Measurements from ENCODE around the gene FBXL16. TPM values are rescaled to one million over a fixed set of nuclear protein-coding genes. Genes with fewer than 3 reads are reported as not detected.

Gene FBXL16, protein sequence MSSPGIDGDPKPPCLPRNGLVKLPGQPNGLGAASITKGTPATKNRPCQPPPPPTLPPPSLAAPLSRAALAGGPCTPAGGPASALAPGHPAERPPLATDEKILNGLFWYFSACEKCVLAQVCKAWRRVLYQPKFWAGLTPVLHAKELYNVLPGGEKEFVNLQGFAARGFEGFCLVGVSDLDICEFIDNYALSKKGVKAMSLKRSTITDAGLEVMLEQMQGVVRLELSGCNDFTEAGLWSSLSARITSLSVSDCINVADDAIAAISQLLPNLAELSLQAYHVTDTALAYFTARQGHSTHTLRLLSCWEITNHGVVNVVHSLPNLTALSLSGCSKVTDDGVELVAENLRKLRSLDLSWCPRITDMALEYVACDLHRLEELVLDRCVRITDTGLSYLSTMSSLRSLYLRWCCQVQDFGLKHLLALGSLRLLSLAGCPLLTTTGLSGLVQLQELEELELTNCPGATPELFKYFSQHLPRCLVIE
- 0.20 and 0.22 TPM in 2 replicates for total RNA-seq (2016; rRNA removed; fragmentation: Illumina TruSeq; extraction: Trizol)
- 0.10 TPM in 1 of 2 replicates, not detected in the other for total RNA-seq (2016; cell fraction: cytosol; rRNA removed; fragmentation: Illumina TruSeq; extraction: Trizol; ENCODE audit: low read depth)
- total RNA-seq (2016; cell fraction: insoluble cytoplasmic fraction; rRNA removed; fragmentation: Illumina TruSeq; extraction: Trizol): 0.19 TPM in 1 of 2 replicates, not detected in the other
- total RNA-seq (2016; cell fraction: membrane; rRNA removed; fragmentation: Illumina TruSeq; extraction: Trizol): 0.10 and 0.22 TPM in 2 replicates
- 0.19 TPM in 1 of 2 replicates, not detected in the other for total RNA-seq (2016; cell fraction: nucleus; rRNA removed; fragmentation: Illumina TruSeq; extraction: Trizol)
- polyA plus RNA-seq (2011; rRNA removed): 2.0 and 2.2 TPM in 2 replicates
- polyA plus RNA-seq (2011; cell fraction: cytosol; rRNA removed): 1.6 and 3.1 TPM in 2 replicates
- polyA plus RNA-seq (2011; cell fraction: nucleus; rRNA removed): 4.4 and 5.3 TPM in 2 replicates
- polyA plus RNA-seq (2012): 2.8 and 5.8 TPM in 2 replicates
- polyA plus RNA-seq (2016; cell fraction: cytosol; fragmentation: Illumina TruSeq; extraction: Trizol; ENCODE audit: low read depth): 0.14 and 2.9 TPM in 2 replicates
- polyA plus RNA-seq (2016; cell fraction: insoluble cytoplasmic fraction; fragmentation: Illumina TruSeq; extraction: Trizol; ENCODE audit: low read depth): 0.45 and 0.64 TPM in 2 replicates
- 0.38 and 0.42 TPM in 2 replicates for polyA plus RNA-seq (2016; cell fraction: membrane; fragmentation: Illumina TruSeq; extraction: Trizol; ENCODE audit: low read depth)
- polyA plus RNA-seq (2016; cell fraction: nucleus; fragmentation: Illumina TruSeq; extraction: Trizol; ENCODE audit: insufficient read depth, low read depth): 0.35 and 0.36 TPM in 2 replicates
- polyA minus RNA-seq (2011; rRNA and poly(A)+ RNA removed; ENCODE audit: low replicate concordance): 4.1 and 8.8 TPM in 2 replicates
- 1.8 and 2.7 TPM in 2 replicates for polyA minus RNA-seq (2011; cell fraction: cytosol; rRNA and poly(A)+ RNA removed)
- 0.52 and 0.99 TPM in 2 replicates for polyA minus RNA-seq (2011; cell fraction: nucleus; rRNA and poly(A)+ RNA removed)
- percentile 14 among the genes with signal in this experiment for Bru-seq, nascent RNA
- BruChase-seq, experiment 1, labeled RNA remaining after a 6-hour chase: percentile 32 among the genes with signal in this experiment
- BruChase-seq, experiment 2, labeled RNA remaining after a 2-hour chase: percentile 20 among the genes with signal in this experiment
- long read RNA-seq, experiment 1: 0 reads
- long read RNA-seq, experiment 2, partial matches to known transcripts: 0 of 9 reads
- long read RNA-seq, experiment 2, other reads (novel, unspliced or antisense): 5 of 9 reads

DNA sequence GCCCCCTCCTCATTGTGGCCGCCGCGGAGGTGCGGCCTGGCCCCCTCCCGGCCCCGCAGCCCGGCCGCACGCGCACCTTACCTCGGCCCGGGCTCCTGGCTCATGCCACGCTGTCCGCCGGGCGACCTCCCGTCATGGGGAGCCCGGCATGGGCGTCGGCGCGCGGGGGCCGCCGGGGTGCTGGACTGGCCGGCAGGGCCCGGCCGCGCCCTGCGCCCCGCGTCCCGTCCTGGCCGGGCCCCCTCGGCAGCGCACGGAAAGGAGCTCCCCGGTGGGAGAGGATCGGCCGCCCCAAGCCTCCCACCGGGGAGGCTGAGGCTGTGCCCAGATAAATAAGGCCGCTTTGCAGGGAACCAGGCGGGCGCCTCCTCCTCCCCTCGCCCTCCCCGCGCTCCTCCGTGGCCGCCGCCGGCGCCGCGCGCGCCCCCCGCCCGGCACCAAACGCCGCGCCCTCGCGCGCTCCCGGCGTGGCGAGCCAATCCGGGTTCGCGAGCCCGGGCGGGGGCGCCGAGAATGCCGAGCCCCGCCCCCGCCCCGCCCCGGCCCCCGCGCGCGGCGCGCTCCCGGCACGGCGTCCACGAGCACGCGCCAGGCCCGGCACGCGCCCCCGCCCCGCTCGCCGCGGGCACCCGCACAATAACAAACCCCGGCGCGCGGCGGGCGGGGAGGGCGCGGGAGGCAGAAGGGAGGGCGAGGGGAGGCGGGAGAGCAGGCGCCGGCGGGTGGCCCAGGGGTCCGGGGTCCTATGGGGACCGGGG lies at the start of gene FBXL16:
Gene FBXL16, minus strand, starts transcription at position 371 of the 758 bp plus-strand sequence. CDS start 8,396 bp downstream, outside the sequence.
- no peak for FAIRE-seq
- no TSS peak for BruUV-seq (replicated peaks)
- intact Hi-C loops (cut with micrococcal nuclease; ENCODE audit: unreplicated experiment) (no loop called here), in situ Hi-C loops (cut with HindIII; ENCODE audit: extremely low pct_ligation_motif_present, low pct_unique_long_range_greater_than_20kb) (no loop called here)
- no peak for DNase-seq (ENCODE audit: low spot score)
- ChIA-PET POLR2A (no interaction called here), CTCF (ENCODE audit: low intra/inter-chr PET ratio, low total read pairs) (no interaction called here)
- H2AFZ ChIP-seq (ENCODE audit: low read length): no peak within 1 kb of the TSS
- H3K9me3 ChIP-seq (ENCODE audit: low read length): no peaks in the 10 kb centered on the region
- 9% methylated on average over 14 of the region's 115 CpGs for WGBS (ENCODE audit: low lambda C conversion rate)
- H3K4me3 ChIP-seq (replicated peaks in 1 of 3; ENCODE audit: insufficient read depth in 1 of 3, low read depth in 2 of 3, low read length in 3 of 3): no peak within 1 kb of the TSS
- no peak within 1 kb of the TSS for H3K9ac ChIP-seq (ENCODE audit: insufficient read depth, low read depth, low read length)
- peaks cover 28 to 85% of the 10 kb centered on the region in 2 experiments; a peak in 4 of 5 replicates for H3K27me3 ChIP-seq (ENCODE audit: control insufficient read depth in 1 of 2, insufficient read depth in 2 of 2, low read length in 2 of 2)
- no peaks in the 10 kb centered on the region for H3K79me2 ChIP-seq (ENCODE audit: insufficient read depth, low read length)
- no peaks in the 10 kb centered on the region for H3K36me3 ChIP-seq (replicated peaks in 1 of 2; ENCODE audit: control insufficient read depth in 1 of 2, insufficient read depth in 2 of 2, low read length in 2 of 2)
- no peak for ATAC-seq
- no peak within 1 kb of the TSS for H3K27ac ChIP-seq (ENCODE audit: extremely low read length, insufficient read depth, low read length)
- no peak within 1 kb of the TSS for H3K4me2 ChIP-seq (ENCODE audit: low read depth, low read length)
- H3K4me1 ChIP-seq (ENCODE audit: insufficient read depth, low read length): no peaks in the 10 kb centered on the region
- peaks cover 3% of the 10 kb centered on the region; the same call in 1 of the 2 replicates for H4K20me1 ChIP-seq (ENCODE audit: insufficient read depth, low read length)
- TF ChIP-seq ZSCAN29 (CRISPR knock-in tag; conservative IDR thresholded peaks at IDR 0.05): no peak
- no peak for TF ChIP-seq EP300 (IDR thresholded peaks at IDR 0.05; ENCODE audit: low read depth in 2 of 2, low read length in 2 of 2)
- TF ChIP-seq EP300 (CRISPR knock-in tag; IDR thresholded peaks at IDR 0.05; ENCODE audit: borderline replicate concordance): no peak
- TF ChIP-seq ONECUT2 (CRISPR knock-in tag; IDR thresholded peaks at IDR 0.05): no peak
- TF ChIP-seq ZNF264 (CRISPR knock-in tag; IDR thresholded peaks at IDR 0.05): no peak
- TF ChIP-seq, protein P1, sequence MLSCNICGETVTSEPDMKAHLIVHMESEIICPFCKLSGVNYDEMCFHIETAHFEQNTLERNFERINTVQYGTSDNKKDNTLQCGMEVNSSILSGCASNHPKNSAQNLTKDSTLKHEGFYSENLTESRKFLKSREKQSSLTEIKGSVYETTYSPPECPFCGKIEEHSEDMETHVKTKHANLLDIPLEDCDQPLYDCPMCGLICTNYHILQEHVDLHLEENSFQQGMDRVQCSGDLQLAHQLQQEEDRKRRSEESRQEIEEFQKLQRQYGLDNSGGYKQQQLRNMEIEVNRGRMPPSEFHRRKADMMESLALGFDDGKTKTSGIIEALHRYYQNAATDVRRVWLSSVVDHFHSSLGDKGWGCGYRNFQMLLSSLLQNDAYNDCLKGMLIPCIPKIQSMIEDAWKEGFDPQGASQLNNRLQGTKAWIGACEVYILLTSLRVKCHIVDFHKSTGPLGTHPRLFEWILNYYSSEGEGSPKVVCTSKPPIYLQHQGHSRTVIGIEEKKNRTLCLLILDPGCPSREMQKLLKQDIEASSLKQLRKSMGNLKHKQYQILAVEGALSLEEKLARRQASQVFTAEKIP (CRISPR knock-in tag; IDR thresholded peaks at IDR 0.05; ENCODE audit: borderline replicate concordance): no peak
- TF ChIP-seq CENPT (CRISPR knock-in tag; IDR thresholded peaks at IDR 0.05; ENCODE audit: low read depth): no peak
- no peak for TF ChIP-seq SMAD9 (CRISPR knock-in tag; IDR thresholded peaks at IDR 0.05)
- TF ChIP-seq, protein P2, sequence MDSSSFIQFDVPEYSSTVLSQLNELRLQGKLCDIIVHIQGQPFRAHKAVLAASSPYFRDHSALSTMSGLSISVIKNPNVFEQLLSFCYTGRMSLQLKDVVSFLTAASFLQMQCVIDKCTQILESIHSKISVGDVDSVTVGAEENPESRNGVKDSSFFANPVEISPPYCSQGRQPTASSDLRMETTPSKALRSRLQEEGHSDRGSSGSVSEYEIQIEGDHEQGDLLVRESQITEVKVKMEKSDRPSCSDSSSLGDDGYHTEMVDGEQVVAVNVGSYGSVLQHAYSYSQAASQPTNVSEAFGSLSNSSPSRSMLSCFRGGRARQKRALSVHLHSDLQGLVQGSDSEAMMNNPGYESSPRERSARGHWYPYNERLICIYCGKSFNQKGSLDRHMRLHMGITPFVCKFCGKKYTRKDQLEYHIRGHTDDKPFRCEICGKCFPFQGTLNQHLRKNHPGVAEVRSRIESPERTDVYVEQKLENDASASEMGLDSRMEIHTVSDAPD (CRISPR knock-in tag; IDR thresholded peaks at IDR 0.05): no peak
- no peak for TF ChIP-seq NFYC (CRISPR knock-in tag; IDR thresholded peaks at IDR 0.05)
- no peak for TF ChIP-seq ARNTL (CRISPR knock-in tag; IDR thresholded peaks at IDR 0.05)
- no peak for TF ChIP-seq CBFB (CRISPR knock-in tag; IDR thresholded peaks at IDR 0.05)
